LHCN-M2 (cell line): Measurements from ENCODE around the gene TENM4. TPM values are rescaled to one million over a fixed set of nuclear protein-coding genes. Genes with fewer than 3 reads are reported as not detected.
"Not testable (repeated sequence)": the region's sequence is repeated elsewhere in the genome, so short reads cannot be mapped to it uniquely, and the experiment has no call there.

Experiments used
- DNase-seq: peaks from one replicate; pipeline ENCODE4 v3.0.0-alpha.2; 2012; ENCODE audit warnings: low read depth
- total RNA-seq: library from RNA; depleted of rRNA; stranded (reverse); fragments of >200 nt; gene quantifications from 2 replicates; pipeline ENCODE4 v1.2.3, GENCODE V29; 2014

Gene TENM4
- total RNA-seq, 1 experiment from 2014 or later, result 0.06 TPM

DNA sequence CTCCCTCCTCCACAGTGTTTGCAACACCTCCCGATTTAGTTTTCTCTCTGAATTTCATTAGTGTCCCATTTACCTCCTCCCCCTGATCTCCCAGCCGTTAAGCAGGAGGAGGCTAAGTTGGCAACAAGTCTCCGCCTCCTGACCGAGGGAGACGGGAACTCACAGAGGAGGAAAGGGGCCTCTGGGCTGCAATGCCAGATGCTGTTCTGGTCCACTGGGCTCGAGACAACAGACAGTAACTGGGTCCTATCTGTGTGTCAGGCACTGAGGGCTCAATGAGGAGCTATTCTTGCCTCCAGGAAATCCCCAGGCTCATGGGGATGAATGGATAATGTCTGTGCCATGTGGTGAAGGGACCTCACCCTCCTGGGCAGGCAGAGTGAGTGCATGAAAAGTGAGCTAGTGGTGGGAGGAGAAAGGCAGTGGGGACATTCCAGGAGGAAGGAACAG, 228.1 kb downstream of the TENM4 start:
- no peak for DNase-seq

- no peak for DNase-seq
Measured at GRCh38 chr11:79209540-79210266, 231.1 kb downstream of the TENM4 start.

- no peak for DNase-seq
Measured at GRCh38 chr11:79208126-79208525, 232.7 kb downstream of the TENM4 start.

- DNase-seq, result no peak
Measured at GRCh38 chr11:79206951-79207350, 233.9 kb downstream of the TENM4 start.

GRCh38 chr11:79205786-79206185, 235.0 kb downstream of the TENM4 start:
- no peak for DNase-seq

GRCh38 chr11:79201677-79202347, 239.0 kb downstream of the TENM4 start:
- DNase-seq, result no peak

DNA sequence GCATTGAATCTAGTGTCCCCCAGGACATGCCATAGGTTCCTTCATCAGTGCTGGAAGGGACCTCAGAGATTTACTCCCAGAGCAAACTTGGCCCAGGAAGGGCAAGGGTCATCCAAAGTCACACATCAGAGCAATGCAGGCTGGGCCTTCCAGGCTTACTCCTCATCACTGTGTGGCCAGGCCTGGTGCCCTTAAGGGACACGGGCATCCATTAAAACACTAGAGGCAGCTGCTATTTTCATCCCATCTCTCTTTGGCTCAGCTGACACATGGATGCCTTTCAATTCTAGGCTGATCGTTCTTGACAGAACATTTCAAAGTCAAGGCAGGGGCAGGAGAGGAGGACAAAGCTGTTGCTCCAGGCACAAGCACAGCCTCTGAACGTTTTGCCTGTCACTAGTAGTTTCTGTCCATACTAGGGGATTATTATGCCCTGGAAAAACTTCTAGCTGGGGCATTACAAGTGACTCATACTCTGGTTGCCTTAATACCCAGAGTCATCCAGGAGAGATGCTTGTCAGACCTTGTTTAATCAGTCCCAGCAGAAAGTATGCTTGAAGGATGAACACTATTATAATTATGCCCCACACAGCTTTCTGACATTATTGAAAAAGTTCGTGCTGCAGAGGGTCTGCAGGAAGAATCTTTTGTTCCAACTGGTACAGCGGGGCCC, 240.3 kb downstream of the TENM4 start:
- DNase-seq, result no peak

GRCh38 chr11:79199729-79200354, 241.0 kb downstream of the TENM4 start:
- DNase-seq, result no peak

DNA sequence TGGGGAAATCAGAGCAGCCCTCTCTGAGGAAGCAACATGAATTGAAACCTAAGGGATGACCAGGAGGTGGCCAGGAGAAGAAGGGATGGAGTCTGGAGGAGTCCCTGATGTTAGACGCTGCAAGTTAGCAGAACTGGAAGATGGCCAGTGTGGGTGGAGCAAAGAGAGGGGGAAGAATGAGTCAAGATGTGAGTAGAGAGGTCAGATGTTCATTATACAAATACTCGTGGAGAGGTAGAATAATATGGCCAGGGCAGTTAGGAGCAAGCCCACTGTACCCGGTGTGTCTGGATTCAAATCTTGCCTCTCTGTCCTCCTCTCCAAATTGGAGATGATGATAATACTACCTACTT, 242.0 kb downstream of the TENM4 start:
- DNase-seq, result no peak

- DNase-seq, result no peak
Measured at GRCh38 chr11:79198203-79198897, 242.5 kb downstream of the TENM4 start.

GRCh38 chr11:79196950-79197349, 243.9 kb downstream of the TENM4 start:
- DNase-seq, result no peak

GRCh38 chr11:79195209-79195608, 245.6 kb downstream of the TENM4 start:
- DNase-seq, result no peak

DNA sequence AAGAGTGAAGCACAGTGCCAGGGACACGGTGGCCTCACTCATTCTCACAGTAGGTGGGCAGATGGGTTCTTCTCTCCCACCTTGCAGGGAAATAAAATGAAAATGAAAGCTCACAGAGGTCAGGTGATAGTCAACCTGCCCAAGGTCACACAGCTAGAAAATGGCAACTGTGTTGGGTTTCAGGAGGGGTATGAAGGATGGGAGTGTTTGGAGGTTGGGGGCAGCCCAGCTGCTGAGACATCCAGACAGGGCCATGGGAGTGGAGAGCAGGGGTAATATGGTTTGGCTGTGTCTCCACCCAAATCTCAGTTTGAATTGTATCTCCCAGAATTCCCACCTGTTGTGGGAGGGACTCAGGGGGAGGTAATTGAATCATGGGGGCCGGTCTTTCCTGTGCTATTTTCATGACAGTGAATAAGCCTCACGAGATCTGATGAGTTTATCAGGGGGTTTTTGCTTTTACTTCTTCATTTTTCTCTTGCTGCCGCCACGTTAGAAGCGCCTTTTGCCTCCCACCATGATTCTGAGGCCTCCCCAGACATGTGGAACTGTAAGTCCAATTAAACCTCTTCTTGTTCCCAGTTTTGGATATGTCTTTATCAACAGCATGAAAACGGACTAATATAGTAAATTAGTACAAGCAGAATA, 247.0 kb downstream of the TENM4 start:
- no peak for DNase-seq

DNA sequence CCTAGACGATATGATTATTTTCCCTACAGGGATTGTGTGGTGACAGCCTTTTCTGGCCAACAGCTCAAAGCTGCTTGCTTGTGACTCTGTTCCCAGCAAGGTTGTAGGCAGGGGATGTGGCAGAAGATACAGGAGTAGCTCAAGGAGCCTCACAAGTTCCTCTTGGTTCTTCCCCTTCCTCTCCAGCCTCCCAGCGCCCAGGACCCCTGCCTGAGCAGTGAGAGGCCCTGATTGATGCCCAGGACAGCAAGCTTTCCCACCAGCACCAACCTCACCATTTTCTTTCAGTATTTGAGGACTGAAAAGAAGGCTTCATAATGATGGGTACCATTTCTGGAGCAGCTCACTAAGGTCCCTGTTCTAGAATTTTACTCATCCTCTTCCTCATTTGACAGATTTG, 248.0 kb downstream of the TENM4 start:
- DNase-seq, result no peak

DNA sequence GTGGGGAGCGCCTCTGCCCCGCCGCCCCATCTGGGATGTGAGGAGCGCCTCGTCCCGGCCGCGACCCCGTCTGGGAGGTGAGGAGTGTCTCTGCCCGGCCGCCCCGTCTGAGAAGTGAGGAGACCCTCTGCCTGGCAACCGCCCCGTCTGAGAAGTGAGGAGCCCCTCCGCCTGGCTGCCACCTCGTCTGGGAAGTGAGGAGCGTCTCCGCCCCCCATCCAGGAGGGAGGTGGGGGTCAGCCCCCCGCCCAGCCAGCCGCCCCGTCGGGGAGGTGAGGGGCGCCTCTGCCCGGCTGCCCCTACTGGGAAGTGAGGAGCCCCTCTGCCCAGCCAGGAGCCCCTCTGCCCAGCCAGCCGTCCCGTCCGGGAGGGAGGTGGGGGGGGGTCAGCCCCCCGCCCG, 249.1 kb downstream of the TENM4 start:
- not testable (repeated sequence) for DNase-seq

- DNase-seq, result not testable (repeated sequence)
Measured at GRCh38 chr11:79190553-79190952, 250.3 kb downstream of the TENM4 start.

- DNase-seq, result no peak
Measured at GRCh38 chr11:79189601-79190000, 251.2 kb downstream of the TENM4 start.

GRCh38 chr11:79189055-79189454, 251.8 kb downstream of the TENM4 start:
- DNase-seq, result no peak

- no peak for DNase-seq
Measured at GRCh38 chr11:79186669-79187068, 254.2 kb downstream of the TENM4 start.

DNA sequence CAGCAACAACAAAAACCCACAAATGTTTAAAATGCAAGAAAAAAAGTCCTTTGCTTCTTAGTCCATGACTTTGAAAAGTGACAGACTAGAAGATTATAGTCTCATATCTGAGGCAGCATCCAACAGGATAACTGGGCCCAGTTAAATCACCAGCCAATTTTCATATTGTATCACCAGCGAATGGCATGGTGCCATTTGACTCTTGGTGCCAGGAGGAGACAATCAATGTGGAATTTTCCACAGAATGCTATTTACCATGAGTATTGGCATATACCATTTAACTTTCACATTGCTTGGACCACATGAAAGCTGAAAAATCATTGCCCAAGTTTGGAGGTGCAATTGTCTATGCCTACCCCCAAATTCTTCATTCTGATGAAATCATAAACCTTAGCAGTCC, 255.5 kb downstream of the TENM4 start:
- no peak for DNase-seq

DNA sequence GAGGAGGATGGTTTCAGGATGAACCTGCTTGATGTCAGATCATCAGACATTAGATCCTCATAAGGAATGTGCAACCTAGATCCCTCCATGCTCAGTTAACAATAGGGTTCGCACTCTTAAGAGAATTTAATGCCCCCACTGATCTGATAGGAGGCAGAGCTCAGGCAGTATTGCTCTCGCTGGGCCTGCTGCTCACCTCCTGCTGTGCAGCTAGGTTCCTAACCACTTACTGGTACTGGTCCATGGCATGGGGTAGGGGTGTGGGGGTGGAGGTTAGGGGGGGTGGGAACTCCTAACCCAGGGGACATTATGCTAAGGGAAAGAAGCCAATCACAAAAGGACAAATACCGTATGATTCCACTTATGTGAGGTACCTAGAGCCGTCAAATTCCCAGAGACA, 256.5 kb downstream of the TENM4 start:
- no peak for DNase-seq
